Measurements from ENCODE around the gene ICAM1. TPM values are rescaled to one million over a fixed set of nuclear protein-coding genes. Genes with fewer than 3 reads are reported as not detected.

ICAM1 gene
- total and polyA plus RNA-seq, 10 of the 15 experiments (the other 5 are each of a cell fraction or from before 2014, with no cell fraction given), result 7.6 to 115 (median 60.2) TPM

GRCh38 chr19:10315335-10316214, 44.7 kb downstream of the ICAM1 start, which contains the start of gene FDX2 (continued):
- TF ChIP-seq ZBED1 (IDR thresholded peaks at IDR 0.05; ENCODE audit: borderline replicate concordance) (peak; percentile 87; the same call in 1 of the 2 replicates), IKZF1 (conservative IDR thresholded peaks at IDR 0.05) (peak; percentile 68), TCF7 (IDR thresholded peaks at IDR 0.05; ENCODE audit: borderline replicate concordance) (no peak), NRF1 (conservative IDR thresholded peaks at IDR 0.05; ENCODE audit: low read depth, low read length) (peak; percentile 70), LARP7 (IDR thresholded peaks at IDR 0.05) (peak; percentile 42; the same call in 1 of the 2 replicates), ZNF687 (IDR thresholded peaks at IDR 0.05) (no peak), USF1 (IDR thresholded peaks at IDR 0.05; ENCODE audit: borderline replicate concordance, extremely low read length, insufficient read depth, low read depth, low read length) (peak; percentile 98), ZBTB40 (IDR thresholded peaks at IDR 0.05; ENCODE audit: borderline replicate concordance) (no peak), SMAD5 (IDR thresholded peaks at IDR 0.05; ENCODE audit: low read depth) (peak; percentile 70; the same call in 1 of the 2 replicates), E2F8 (IDR thresholded peaks at IDR 0.05; ENCODE audit: low read depth, partially characterized antibody) (peak; percentile 43), NBN (IDR thresholded peaks at IDR 0.05) (0 out of 2 replicates have a peak, but pooled peaks have one; percentile 34), RUNX3 (IDR thresholded peaks at IDR 0.05; ENCODE audit: low read length) (peak; percentile 65), MXI1 (IDR thresholded peaks at IDR 0.05; ENCODE audit: low read depth, low read length) (peak; percentile 100), IKZF2 (IDR thresholded peaks at IDR 0.05) (no peak)

All from GM12878 (cell line).